ENCODE data around the gene ATP6V0D1. TPM values are rescaled to one million over a fixed set of nuclear protein-coding genes. Genes with fewer than 3 reads are reported as not detected.

Gene ATP6V0D1
- polyA plus RNA-seq, 1 donor from 2014 or later: 188 TPM

DNA sequence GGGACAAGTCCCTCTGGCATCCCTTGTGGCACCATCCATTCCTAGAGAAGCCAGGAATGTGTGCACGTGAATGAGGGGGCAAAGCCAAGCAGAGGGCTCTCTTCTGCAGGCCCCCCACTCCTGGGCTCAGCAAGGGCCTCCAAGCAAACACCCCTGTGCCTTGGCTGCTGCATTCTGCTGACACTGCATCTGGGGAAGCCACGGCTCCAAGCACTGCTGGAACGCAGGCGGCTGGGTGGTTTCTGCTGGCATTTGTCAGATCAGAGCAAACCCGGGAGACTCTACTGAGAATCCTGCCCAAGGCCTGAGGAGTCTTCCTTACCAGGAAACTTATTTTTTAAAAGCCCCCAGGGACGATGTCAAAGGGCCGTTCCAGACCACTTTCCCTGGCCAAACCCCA, 23.3 kb downstream of the ATP6V0D1 start:
- Histone ChIP-seq H3K4me3 (ENCODE audit: low read length) (no peak overlapping the region), H3K9ac (ENCODE audit: low read length) (no peak overlapping the region), H3K9me3 (ENCODE audit: low read length) (no peaks in the 10 kb centered on the region), H2AFZ (ENCODE audit: low read depth, low read length) (no peak overlapping the region), H3K9me2 (ENCODE audit: insufficient read depth, low read length) (no peaks in the 10 kb centered on the region), H3K36me3 (ENCODE audit: insufficient read depth, low read length) (no peaks in the 10 kb centered on the region), H3F3A (ENCODE audit: insufficient read depth, low read length, poor library complexity, severe bottlenecking) (no peaks in the 10 kb centered on the region), H3K27ac (ENCODE audit: low read length) (no peak overlapping the region), H3K4me2 (ENCODE audit: low read length) (no peak overlapping the region), H3K79me2 (replicated peaks; ENCODE audit: insufficient read depth, low read length) (no peaks in the 10 kb centered on the region), H3K27me3 (ENCODE audit: insufficient read depth, low read depth, low read length) (no peaks in the 10 kb centered on the region), H4K20me1 (ENCODE audit: insufficient read depth) (no peaks in the 10 kb centered on the region)
- TF ChIP-seq MXI1 (conservative IDR thresholded peaks at IDR 0.05; ENCODE audit: poor library complexity, severe bottlenecking) (no peak), POLR2AphosphoS5 (IDR thresholded peaks at IDR 0.05) (no peak), EP300 (conservative IDR thresholded peaks at IDR 0.05; ENCODE audit: poor library complexity, severe bottlenecking) (no peak), TAF1 (IDR thresholded peaks at IDR 0.05; ENCODE audit: low read depth) (no peak), SMC3 (conservative IDR thresholded peaks at IDR 0.05; ENCODE audit: poor library complexity) (no peak), RAD21 (conservative IDR thresholded peaks at IDR 0.05) (no peak), EZH2 (IDR thresholded peaks at IDR 0.05; ENCODE audit: borderline replicate concordance, insufficient read depth, low read length, poor library complexity, severe bottlenecking) (no peak)
- TF ChIP-seq, protein P1, sequence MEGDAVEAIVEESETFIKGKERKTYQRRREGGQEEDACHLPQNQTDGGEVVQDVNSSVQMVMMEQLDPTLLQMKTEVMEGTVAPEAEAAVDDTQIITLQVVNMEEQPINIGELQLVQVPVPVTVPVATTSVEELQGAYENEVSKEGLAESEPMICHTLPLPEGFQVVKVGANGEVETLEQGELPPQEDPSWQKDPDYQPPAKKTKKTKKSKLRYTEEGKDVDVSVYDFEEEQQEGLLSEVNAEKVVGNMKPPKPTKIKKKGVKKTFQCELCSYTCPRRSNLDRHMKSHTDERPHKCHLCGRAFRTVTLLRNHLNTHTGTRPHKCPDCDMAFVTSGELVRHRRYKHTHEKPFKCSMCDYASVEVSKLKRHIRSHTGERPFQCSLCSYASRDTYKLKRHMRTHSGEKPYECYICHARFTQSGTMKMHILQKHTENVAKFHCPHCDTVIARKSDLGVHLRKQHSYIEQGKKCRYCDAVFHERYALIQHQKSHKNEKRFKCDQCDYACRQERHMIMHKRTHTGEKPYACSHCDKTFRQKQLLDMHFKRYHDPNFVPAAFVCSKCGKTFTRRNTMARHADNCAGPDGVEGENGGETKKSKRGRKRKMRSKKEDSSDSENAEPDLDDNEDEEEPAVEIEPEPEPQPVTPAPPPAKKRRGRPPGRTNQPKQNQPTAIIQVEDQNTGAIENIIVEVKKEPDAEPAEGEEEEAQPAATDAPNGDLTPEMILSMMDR (IDR thresholded peaks at IDR 0.05; ENCODE audit: poor library complexity, severe bottlenecking): no peak
- TF ChIP-seq, protein P2, sequence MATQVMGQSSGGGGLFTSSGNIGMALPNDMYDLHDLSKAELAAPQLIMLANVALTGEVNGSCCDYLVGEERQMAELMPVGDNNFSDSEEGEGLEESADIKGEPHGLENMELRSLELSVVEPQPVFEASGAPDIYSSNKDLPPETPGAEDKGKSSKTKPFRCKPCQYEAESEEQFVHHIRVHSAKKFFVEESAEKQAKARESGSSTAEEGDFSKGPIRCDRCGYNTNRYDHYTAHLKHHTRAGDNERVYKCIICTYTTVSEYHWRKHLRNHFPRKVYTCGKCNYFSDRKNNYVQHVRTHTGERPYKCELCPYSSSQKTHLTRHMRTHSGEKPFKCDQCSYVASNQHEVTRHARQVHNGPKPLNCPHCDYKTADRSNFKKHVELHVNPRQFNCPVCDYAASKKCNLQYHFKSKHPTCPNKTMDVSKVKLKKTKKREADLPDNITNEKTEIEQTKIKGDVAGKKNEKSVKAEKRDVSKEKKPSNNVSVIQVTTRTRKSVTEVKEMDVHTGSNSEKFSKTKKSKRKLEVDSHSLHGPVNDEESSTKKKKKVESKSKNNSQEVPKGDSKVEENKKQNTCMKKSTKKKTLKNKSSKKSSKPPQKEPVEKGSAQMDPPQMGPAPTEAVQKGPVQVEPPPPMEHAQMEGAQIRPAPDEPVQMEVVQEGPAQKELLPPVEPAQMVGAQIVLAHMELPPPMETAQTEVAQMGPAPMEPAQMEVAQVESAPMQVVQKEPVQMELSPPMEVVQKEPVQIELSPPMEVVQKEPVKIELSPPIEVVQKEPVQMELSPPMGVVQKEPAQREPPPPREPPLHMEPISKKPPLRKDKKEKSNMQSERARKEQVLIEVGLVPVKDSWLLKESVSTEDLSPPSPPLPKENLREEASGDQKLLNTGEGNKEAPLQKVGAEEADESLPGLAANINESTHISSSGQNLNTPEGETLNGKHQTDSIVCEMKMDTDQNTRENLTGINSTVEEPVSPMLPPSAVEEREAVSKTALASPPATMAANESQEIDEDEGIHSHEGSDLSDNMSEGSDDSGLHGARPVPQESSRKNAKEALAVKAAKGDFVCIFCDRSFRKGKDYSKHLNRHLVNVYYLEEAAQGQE (IDR thresholded peaks at IDR 0.05; ENCODE audit: borderline replicate concordance): no peak

DNA sequence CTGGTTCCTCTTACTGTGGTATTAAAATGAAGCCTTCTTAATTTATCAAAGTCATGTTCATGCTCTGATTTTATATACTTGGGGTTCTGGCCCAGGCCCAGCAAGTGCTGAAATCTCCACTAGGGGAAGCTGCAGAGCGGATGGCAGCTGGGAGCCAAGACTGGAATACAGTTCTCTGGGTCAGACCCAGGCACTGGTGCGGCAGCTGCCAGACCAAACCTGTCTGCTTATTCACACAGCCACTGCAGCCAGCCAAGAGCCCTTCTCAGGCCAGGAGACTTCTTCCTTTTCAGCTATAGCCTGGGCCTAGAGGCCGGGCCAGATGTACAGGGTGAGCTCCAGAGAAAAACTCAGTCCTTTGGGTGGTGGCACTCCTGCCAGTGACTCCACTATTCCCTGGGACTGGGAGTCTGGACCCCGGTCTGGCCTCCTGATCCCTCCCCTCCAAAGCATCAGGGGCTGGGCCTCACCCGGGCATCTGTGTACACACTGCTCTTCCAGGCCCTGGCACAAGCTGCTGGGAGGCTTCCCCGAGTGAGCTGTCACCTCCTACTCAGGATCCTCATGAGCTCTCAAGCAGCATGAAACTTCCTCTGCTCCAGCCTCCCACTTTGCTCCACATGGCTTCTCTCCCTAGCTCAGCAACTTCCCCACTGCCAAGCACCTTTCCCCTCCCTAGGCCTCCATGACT, 24.4 kb downstream of the ATP6V0D1 start:
- no peaks in the 10 kb centered on the region for H4K20me1 ChIP-seq (ENCODE audit: insufficient read depth)
- H3K4me2 ChIP-seq (ENCODE audit: low read length): no peak overlapping the region
- H3K27ac ChIP-seq (ENCODE audit: low read length): no peak overlapping the region
- TF ChIP-seq RAD21 (conservative IDR thresholded peaks at IDR 0.05) (no peak), TAF1 (IDR thresholded peaks at IDR 0.05; ENCODE audit: low read depth) (no peak), EP300 (conservative IDR thresholded peaks at IDR 0.05; ENCODE audit: poor library complexity, severe bottlenecking) (no peak), SMC3 (conservative IDR thresholded peaks at IDR 0.05; ENCODE audit: poor library complexity) (no peak), EZH2 (IDR thresholded peaks at IDR 0.05; ENCODE audit: borderline replicate concordance, insufficient read depth, low read length, poor library complexity, severe bottlenecking) (no peak), POLR2AphosphoS5 (IDR thresholded peaks at IDR 0.05) (no peak), MXI1 (conservative IDR thresholded peaks at IDR 0.05; ENCODE audit: poor library complexity, severe bottlenecking) (no peak)
- TF ChIP-seq, protein P2 (IDR thresholded peaks at IDR 0.05; ENCODE audit: borderline replicate concordance): no peak
- TF ChIP-seq, protein P1 (IDR thresholded peaks at IDR 0.05; ENCODE audit: poor library complexity, severe bottlenecking): no peak
- H3K9me2 ChIP-seq (ENCODE audit: insufficient read depth, low read length): no peaks in the 10 kb centered on the region
- no peaks in the 10 kb centered on the region for H3K36me3 ChIP-seq (ENCODE audit: insufficient read depth, low read length)
- no peaks in the 10 kb centered on the region for H3K79me2 ChIP-seq (replicated peaks; ENCODE audit: insufficient read depth, low read length)
- H3K9me3 ChIP-seq (ENCODE audit: low read length): no peaks in the 10 kb centered on the region
- H3F3A ChIP-seq (ENCODE audit: insufficient read depth, low read length, poor library complexity, severe bottlenecking): no peaks in the 10 kb centered on the region
- H2AFZ ChIP-seq (ENCODE audit: low read depth, low read length): no peak overlapping the region
- no peaks in the 10 kb centered on the region for H3K27me3 ChIP-seq (ENCODE audit: insufficient read depth, low read depth, low read length)
- H3K4me3 ChIP-seq (ENCODE audit: low read length): no peak overlapping the region
- no peak overlapping the region for H3K9ac ChIP-seq (ENCODE audit: low read length)
